HG03103 (cell line): ENCODE results near the gene PDZD2.
"Not testable (repeated sequence)": the region's sequence is repeated elsewhere in the genome, so short reads cannot be mapped to it uniquely, and the experiment has no call there.

Experiments
- ATAC-seq: cut with Tn5 transposase; IDR thresholded peaks from one replicate; pipeline ENCODE4 v1.9.1; 2021; ENCODE audit warnings: low read depth; ENCODE audit not compliant: unreplicated experiment

PDZD2 gene

DNA sequence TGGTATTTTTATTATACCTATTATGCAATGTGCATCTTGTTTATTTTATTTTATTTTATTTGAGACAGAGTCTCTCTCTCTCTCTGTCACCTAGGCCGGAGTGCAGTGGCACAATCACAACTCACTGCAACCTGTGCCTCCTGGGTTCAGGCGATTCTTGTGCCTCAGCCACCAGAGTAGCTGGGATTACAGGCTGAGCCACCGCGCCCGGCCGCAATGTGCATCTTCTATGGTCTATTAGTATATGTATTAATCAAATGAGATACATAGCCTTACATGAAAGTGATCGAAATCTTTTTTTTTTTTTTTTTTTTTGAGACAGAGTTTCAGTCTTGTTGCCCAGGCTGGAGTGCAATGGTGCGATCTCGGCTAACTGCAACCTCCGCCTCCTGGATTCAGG, 89.9 kb downstream of the PDZD2 start:
- ATAC-seq, result not testable (repeated sequence)

DNA sequence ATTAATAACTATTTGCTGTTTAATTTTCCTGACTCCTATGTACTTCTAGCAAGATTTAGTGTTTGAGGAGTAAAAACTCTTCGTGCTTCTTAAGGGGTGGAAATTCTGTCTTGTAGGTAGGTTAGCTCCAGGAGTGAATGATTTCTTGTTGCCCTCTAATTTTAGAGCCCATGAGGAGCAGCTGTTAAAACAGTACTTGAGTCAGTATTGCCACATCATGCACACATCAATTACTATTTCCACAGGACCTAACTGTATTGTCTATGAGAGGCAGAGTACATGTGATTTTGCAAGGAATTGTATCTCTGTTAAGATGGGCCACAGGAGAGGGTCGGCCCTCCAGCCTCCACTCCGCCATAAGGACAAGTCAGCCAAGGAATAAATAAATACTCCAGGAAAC, 91.2 kb downstream of the PDZD2 start:
- no peak for ATAC-seq

GRCh38 chr5:31731016-31731415, 92.1 kb downstream of the PDZD2 start:
- ATAC-seq, result no peak

- no peak for ATAC-seq
Observed at GRCh38 chr5:31731710-31732301, 92.9 kb downstream of the PDZD2 start.

DNA sequence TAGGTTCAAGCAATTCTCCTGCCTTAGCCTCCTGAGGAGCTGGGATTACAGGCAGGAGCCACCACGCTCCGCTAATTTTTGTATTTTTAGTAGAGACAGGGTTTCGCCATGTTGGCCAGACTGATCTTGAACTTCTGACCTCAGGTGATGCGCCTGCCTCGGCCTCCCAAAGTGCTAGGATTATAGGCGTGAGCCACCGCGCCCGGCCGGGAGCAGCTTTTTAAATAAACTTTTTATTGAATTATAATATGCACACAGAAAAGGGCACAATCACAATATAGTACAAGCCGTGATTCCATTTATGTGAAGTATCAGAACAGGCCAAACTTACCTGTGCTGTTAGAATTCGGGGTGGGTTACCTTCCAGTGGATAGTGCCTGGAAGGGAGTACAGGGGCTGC, 93.9 kb downstream of the PDZD2 start:
- not testable (repeated sequence) for ATAC-seq

DNA sequence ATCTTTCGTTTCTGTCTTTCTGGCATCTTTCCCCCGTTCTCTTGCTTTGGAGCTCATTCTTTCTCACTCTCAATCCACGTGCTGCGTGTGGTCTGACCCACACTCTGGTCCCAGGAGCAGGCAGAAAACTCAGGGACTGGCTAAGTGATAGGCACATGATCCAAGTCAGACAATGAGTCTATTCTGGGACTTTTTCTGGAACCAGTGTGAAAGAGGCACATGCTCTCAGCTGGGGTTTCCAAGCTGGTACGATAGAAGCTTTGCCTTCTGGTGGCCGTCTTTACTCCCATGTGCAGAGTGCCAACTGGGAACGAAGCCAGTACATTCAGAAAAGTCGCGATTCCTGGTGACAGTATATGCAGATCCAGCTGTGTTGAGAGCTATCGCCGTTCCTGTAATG, 94.4 kb downstream of the PDZD2 start:
- ATAC-seq, result no peak

DNA sequence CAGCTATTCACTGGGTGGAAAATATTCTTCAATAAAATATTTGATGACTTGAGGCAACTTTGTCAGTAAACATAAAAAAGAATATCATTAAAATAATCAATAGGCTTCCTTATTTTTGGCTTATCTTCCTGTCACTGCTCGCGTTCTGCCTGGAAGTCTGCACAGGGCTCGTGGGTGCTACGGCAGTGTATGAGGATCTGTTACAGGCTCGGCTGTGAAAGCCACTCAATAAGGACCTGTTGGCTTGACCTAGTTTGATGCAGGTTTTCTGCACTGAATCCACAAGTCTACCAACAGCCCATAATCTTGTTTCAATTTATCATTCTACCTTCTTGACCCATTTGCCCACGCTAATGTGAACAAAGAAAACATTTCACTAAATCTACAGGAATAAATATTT, 97.2 kb downstream of the PDZD2 start:
- ATAC-seq, result no peak

GRCh38 chr5:31738199-31738598, 99.3 kb downstream of the PDZD2 start:
- no peak for ATAC-seq

- ATAC-seq, result no peak
Observed at GRCh38 chr5:31741496-31741895, 102.6 kb downstream of the PDZD2 start.

GRCh38 chr5:31743678-31744077, 104.7 kb downstream of the PDZD2 start:
- no peak for ATAC-seq

DNA sequence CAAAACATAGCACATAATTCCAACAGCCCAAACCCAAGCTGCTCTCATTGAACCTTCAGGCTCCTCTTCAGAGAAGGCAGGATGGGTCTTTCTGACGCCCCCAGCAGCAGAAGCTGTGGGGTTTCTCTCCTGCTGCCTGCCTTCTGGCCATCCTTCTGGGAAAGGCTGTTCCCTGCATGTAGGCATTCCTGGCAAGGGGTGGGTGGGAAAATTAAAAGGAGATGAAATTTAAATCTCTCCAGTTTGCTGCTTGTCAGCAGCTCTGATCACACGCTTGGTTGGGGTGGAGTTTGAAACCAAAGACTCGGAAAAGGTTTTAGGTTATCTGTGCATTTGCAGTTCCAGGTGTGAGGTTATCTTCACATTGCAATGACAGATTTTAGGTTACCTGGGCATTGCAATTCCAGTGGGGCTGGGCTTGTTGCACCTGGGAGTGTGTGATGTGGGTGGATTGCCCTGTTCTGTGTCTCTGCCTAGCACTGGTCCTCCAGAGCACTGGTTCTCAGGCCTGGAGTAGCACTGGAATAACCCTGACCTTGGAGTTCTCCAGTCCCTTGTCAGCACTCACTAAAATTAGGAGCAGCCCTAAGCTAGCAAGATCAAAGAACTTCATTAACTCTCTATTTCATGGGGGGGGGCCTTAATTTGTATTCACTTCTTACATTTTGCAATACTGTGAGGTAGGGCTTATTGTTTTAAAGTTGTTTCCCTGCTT, 109.7 kb downstream of the PDZD2 start:
- no peak for ATAC-seq

DNA sequence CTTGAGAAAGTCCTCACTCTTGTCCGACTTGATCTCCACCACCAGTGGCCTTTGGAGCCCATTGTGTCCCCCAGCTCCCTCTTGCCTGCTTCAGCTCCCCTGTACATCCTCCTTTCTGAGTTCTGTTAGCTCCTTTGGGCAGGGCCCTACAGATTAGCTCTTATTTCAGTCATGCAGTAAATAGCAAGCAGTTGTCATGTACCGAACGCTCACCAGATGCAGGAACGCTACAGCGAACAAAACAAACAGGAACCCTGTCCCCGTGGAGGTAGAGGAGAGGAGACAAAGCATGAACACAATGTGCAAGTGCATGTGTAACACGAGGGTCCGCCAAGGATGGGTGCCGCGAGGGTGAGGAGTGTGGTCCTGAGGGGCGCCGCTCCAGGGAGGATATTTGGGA, 111.3 kb downstream of the PDZD2 start:
- ATAC-seq, result no peak

GRCh38 chr5:31751610-31752009, 112.7 kb downstream of the PDZD2 start:
- ATAC-seq, result no peak

DNA sequence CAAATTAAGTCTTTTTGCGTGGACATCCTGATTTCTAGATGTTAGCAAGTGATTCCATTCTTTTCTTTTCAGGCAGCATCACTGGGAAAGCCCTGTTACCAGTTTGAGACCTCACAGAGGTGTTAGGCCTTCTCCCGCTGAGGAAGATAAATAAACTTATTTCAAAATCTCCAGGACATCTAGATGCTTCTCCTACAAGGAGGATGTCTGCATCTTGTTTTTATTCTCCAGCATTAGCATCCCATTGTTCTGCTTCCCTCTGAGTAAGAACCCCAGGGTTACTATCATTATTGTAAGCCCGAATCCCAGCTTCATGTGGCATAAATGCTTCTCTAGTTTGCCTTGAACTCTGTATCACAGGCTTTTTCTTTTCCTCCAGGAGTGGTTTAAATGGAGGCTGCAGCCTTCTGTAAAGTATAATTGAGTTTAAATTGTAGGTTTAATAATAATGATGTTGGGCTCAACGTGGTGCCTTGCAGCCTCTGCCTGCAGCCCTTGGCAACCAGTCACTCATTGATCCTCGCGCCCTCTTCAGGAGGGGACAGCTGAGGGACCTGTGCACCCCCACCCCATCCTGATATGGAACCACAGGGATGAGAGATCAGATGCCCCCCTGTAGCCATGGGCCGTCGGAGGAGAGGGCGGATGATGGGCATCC, 114.9 kb downstream of the PDZD2 start:
- ATAC-seq, result no peak

- no peak for ATAC-seq
Observed at GRCh38 chr5:31754358-31754704, 115.4 kb downstream of the PDZD2 start.

DNA sequence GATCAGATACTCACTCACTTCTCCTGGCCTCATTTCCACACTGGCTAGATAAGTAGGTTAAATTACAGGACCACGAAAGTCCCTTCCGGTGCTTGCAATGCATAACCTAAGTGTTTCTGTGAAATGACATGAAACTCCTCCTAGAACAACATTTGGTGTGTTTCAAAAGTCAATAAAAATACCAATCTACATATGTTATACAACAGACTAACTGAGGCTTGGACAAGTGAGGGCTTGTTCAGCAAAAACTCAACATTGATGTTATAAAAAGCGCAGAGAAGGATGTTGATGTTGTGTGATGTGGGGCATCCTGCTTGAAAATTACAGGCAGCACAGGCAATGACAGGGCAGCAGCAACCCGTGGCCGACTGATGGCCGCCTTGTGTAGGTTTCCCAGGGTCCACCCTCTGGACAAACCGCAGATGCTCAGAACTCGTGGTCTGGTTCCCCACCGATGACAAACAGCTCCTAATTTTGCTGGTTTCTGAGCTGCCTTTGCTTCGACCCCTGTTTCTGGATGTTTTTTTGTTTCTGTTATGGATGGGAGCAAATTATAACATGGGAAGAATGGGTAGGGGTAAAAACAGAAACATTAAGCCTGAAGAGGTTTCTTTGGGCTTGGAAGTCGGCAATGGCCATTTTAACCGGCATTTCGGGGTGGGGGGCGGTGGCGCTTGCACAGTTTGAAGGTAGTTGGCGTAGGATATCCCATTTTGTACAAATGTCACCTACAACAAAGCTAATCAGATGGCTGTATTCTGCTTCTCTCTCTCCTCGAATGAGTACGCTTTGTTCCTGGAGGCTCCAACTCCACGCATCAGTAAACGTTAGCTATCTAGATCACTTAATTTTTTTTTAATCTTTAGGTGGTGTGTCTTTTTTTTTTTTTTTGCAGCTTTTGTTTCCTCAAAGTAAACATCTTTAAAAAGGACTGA, 116.1 kb downstream of the PDZD2 start:
- no peak for ATAC-seq

DNA sequence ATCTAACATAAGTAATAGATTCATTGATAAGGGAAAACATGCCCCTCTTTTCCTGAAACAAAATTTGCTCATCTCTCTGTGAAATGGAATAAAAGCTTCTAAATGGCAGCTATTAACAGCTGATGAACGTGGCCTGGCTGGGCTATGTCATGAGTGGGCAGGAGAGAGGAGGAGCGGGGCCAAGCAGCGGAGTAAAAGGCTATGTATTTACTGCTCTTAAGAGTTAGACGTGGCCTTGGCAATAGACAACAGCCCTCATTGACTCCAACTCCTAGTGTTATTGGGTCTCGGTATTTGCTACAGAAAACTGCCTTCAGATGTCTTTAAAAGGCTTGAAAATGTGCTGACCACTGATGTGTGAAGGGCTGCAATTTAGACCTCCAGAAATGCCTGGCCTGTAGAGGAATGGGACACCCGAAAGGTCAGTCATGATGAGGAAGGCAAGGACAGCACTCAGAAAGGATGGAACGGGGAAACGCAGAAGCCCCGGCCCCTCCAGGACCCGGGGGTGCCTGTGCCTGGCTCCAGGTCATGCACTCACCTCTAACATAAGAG, 116.8 kb downstream of the PDZD2 start:
- ATAC-seq, result no peak

DNA sequence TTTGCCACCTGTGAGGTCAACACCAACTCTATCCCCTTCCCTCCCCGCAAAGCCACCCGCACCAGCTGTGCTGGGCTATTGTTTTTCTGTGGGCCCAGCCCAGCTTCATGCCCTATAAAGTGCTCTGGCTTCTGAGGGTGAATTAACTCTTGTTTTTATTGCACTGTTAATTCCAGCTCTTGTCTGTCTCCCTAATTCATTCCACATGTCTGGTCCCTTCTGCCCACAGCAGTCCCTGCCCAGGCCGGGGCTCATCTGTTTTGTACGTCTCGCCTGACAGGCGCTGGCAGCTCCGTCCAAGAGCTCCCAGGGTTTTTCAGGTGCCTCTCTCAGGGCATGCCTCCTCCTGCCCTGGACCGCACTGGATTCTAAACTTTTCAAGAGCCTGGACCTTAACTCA, 118.9 kb downstream of the PDZD2 start:
- ATAC-seq, result no peak

GRCh38 chr5:31758803-31759425, 120.0 kb downstream of the PDZD2 start:
- ATAC-seq, result no peak

DNA sequence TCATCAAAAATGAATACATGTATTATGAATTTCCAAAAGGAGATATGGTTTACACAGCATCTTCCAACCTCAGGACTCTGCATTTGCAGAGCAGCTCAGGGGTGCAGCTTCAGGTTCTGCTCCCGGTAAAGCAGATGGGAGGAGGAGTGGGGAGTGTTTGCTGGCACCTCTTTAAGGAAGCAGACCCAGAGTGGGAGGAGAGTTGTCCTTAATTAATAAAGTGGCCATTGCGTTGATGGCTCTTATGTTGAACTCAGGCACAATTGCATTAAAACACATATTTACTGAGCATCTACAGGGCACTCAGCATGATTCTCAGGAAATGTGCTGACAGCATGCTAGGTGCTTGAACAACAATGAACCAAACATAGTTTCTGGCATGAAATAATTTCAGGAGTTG, 121.0 kb downstream of the PDZD2 start:
- ATAC-seq, result no peak
